HEK293 (cell line): Measurements from ENCODE around the gene GIGYF1.

ENCODE experiments used
- CTCF ChIA-PET: fragments of 350-600 bp; formaldehyde crosslinking; extraction: SDS; loops from one replicate; lab custom pipeline; 2021; ENCODE audit warnings: antibody characterized with exemption; lab: Yijun Ruan, JAX
- POLR2A ChIA-PET: fragments of 300-600 bp; formaldehyde crosslinking; extraction: SDS; loops from one replicate; lab custom pipeline; 2020; ENCODE audit warnings: antibody characterized with exemption, inconsistent platforms; lab: Yijun Ruan, JAX
- H3K27ac ChIP-seq: fragments of 200-500 bp; sonication (Bioruptor generic); 2 replicates; pipeline ENCODE4 v1.5.1; 2014; ENCODE audit warnings: low read depth, low read length, control low read depth, inconsistent platforms; ENCODE audit errors: extremely low read depth
- H3K36me3 ChIP-seq, 2 experiments: fragments of 200-500 bp in 1 of 2; sonication (Bioruptor generic) in 1 of 2; 1 replicate in 1 of 2; 2 replicates in 1 of 2; pipeline ENCODE4 v1.5.1; 2014 to 2017; ENCODE audit warnings: inconsistent platforms in 2 of 2, low read length in 2 of 2; ENCODE audit not compliant: control insufficient read depth in 2 of 2, insufficient read depth in 1 of 2
- H3K4me1 ChIP-seq: fragments of 200-500 bp; sonication (Bioruptor generic); 2 replicates; pipeline ENCODE4 v1.5.1; 2014; ENCODE audit warnings: mild to moderate bottlenecking, low read length, inconsistent platforms; ENCODE audit not compliant: control insufficient read depth, insufficient read depth
- H3K4me3 ChIP-seq: 2 replicates; pipeline ENCODE4 v1.5.1; 2011; ENCODE audit warnings: low read depth, mild to moderate bottlenecking, control low read depth, low read length, moderate library complexity
- H3K9me3 ChIP-seq: fragments of 200-500 bp; sonication (Bioruptor generic); 2 replicates; pipeline ENCODE4 v1.5.1; 2014; ENCODE audit warnings: low read depth, low read length, inconsistent platforms; ENCODE audit not compliant: control insufficient read depth, insufficient read depth
- REST ChIP-seq: fragments of 450-650 bp; formaldehyde crosslinking; IDR thresholded peaks from 2 replicates; pipeline ENCODE4 v1.5.1; 2016; ENCODE audit warnings: missing biosample characterization, missing genetic modification characterization
- TSHZ1 ChIP-seq: fragments of 450-650 bp; formaldehyde crosslinking; IDR thresholded peaks from 2 replicates; pipeline ENCODE4 v1.5.1; 2016; ENCODE audit warnings: missing biosample characterization, missing genetic modification characterization, borderline replicate concordance
- ZBTB17 ChIP-seq: fragments of 450-650 bp; formaldehyde crosslinking; IDR thresholded peaks from 2 replicates; pipeline ENCODE4 v1.5.1; 2016; ENCODE audit warnings: missing biosample characterization, missing genetic modification characterization
- ZNF280D ChIP-seq: fragments of 450-650 bp; formaldehyde crosslinking; IDR thresholded peaks from 2 replicates; pipeline ENCODE4 v1.5.1; 2016; ENCODE audit warnings: missing biosample characterization, missing genetic modification characterization
- ZNF366 ChIP-seq: fragments of 450-650 bp; formaldehyde crosslinking; conservative IDR thresholded peaks from 2 replicates; pipeline ENCODE4 v1.5.1; 2016; ENCODE audit warnings: missing biosample characterization, missing genetic modification characterization
- ZNF488 ChIP-seq: fragments of 450-650 bp; formaldehyde crosslinking; IDR thresholded peaks from 2 replicates; pipeline ENCODE4 v1.5.1; 2016; ENCODE audit warnings: missing biosample characterization, missing genetic modification characterization
- ZNF626 ChIP-seq: fragments of 450-650 bp; sonication (Bioruptor Pico); formaldehyde crosslinking; IDR thresholded peaks from 2 replicates; pipeline ENCODE4 v1.5.1; 2018; ENCODE audit warnings: missing biosample characterization, missing genetic modification characterization, inconsistent platforms
- ZNF645 ChIP-seq: fragments of 450-650 bp; formaldehyde crosslinking; IDR thresholded peaks from 2 replicates; pipeline ENCODE4; 2016; ENCODE audit warnings: missing biosample characterization, missing genetic modification characterization
- ZNF654 ChIP-seq: fragments of 450-650 bp; formaldehyde crosslinking; IDR thresholded peaks from 2 replicates; pipeline ENCODE4 v1.5.1; 2016; ENCODE audit warnings: low read depth, missing biosample characterization, missing genetic modification characterization
- ZNF658 ChIP-seq: fragments of 450-650 bp; formaldehyde crosslinking; IDR thresholded peaks from 2 replicates; pipeline ENCODE4; 2016; ENCODE audit warnings: missing biosample characterization, missing genetic modification characterization
- ZNF707 ChIP-seq: fragments of 450-650 bp; formaldehyde crosslinking; IDR thresholded peaks from 2 replicates; pipeline ENCODE4 v1.5.1; 2016; ENCODE audit warnings: missing biosample characterization, missing genetic modification characterization
- ZNF768 ChIP-seq: fragments of 450-650 bp; formaldehyde crosslinking; IDR thresholded peaks from 2 replicates; pipeline ENCODE4 v1.5.1; 2018; ENCODE audit warnings: missing biosample characterization, mild to moderate bottlenecking, missing genetic modification characterization
- ZSCAN30 ChIP-seq: fragments of 450-650 bp; IDR thresholded peaks from 2 replicates; pipeline ENCODE4 v1.5.1; 2018; ENCODE audit warnings: missing biosample characterization, mild to moderate bottlenecking, missing genetic modification characterization, moderate library complexity
- ZSCAN5A ChIP-seq: fragments of 450-650 bp; formaldehyde crosslinking; IDR thresholded peaks from 2 replicates; pipeline ENCODE4 v1.5.1; 2016; ENCODE audit warnings: missing biosample characterization, missing genetic modification characterization
- TF ChIP-seq, protein P1 (sequence below): fragments of 450-650 bp; formaldehyde crosslinking; IDR thresholded peaks from 2 replicates; pipeline ENCODE4 v1.5.1; 2016; ENCODE audit warnings: missing biosample characterization, missing genetic modification characterization
- TF ChIP-seq, protein P2 (sequence below): fragments of 450-650 bp; formaldehyde crosslinking; IDR thresholded peaks from 2 replicates; pipeline ENCODE4 v1.5.1; 2017; ENCODE audit warnings: missing biosample characterization, missing genetic modification characterization
- TF ChIP-seq, protein P3 (sequence below): fragments of 450-650 bp; formaldehyde crosslinking; IDR thresholded peaks from 2 replicates; pipeline ENCODE4 v1.5.1; 2017; ENCODE audit warnings: missing biosample characterization, mild to moderate bottlenecking, missing genetic modification characterization, moderate library complexity

Gene GIGYF1

GRCh38 chr7:100655908-100656674 lies 38.0 kb downstream of the GIGYF1 start, which contains the start of gene ACTL6B:
TSS of gene ACTL6B (minus strand) at chr7:100656448. CDS start at chr7:100656354, 94 bp downstream.
- Histone ChIP-seq H3K4me3 (no peak within 1 kb of the TSS), H3K4me1 (no peaks in the 10 kb centered on the region), H3K36me3 (no peaks in the 10 kb centered on the region), H3K9me3 (no peaks in the 10 kb centered on the region), H3K27ac (no peak within 1 kb of the TSS)
- ChIA-PET POLR2A (interaction anchor here (0.7 to 1.0 kb wide), 3 partner anchors 17 to 70 kb away, joined by 3 to 4 read pairs (median 3); partner anchors contain the start of genes FBXO24 and GNB2), CTCF (interaction anchor here (0.6 kb wide), 1 partner anchor 69 kb away, joined by 3 read pairs; no protein-coding TSS in a partner anchor)
- no peak for TF ChIP-seq ZNF645 (tag by site-specific recombination)
- TF ChIP-seq ZBTB17 (tag by site-specific recombination): 0 out of 2 replicates have a peak, but pooled peaks have one; percentile 35
- TF ChIP-seq ZNF366 (tag by site-specific recombination): no peak
- TF ChIP-seq REST (tag by site-specific recombination): peak; percentile 100
- TF ChIP-seq, protein P1, sequence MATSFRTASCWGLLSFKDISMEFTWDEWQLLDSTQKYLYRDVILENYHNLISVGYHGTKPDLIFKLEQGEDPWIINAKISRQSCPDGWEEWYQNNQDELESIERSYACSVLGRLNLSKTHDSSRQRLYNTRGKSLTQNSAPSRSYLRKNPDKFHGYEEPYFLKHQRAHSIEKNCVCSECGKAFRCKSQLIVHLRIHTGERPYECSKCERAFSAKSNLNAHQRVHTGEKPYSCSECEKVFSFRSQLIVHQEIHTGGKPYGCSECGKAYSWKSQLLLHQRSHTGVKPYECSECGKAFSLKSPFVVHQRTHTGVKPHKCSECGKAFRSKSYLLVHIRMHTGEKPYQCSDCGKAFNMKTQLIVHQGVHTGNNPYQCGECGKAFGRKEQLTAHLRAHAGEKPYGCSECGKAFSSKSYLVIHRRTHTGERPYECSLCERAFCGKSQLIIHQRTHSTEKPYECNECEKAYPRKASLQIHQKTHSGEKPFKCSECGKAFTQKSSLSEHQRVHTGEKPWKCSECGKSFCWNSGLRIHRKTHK: no peak
- no peak for TF ChIP-seq ZNF658 (tag by site-specific recombination)
- no peak for TF ChIP-seq ZNF626 (tag by site-specific recombination)
- TF ChIP-seq, protein P2, sequence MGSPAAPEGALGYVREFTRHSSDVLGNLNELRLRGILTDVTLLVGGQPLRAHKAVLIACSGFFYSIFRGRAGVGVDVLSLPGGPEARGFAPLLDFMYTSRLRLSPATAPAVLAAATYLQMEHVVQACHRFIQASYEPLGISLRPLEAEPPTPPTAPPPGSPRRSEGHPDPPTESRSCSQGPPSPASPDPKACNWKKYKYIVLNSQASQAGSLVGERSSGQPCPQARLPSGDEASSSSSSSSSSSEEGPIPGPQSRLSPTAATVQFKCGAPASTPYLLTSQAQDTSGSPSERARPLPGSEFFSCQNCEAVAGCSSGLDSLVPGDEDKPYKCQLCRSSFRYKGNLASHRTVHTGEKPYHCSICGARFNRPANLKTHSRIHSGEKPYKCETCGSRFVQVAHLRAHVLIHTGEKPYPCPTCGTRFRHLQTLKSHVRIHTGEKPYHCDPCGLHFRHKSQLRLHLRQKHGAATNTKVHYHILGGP (tag by site-specific recombination): no peak
- no peak for TF ChIP-seq ZNF488 (tag by site-specific recombination)
- no peak for TF ChIP-seq ZNF707
- no peak for TF ChIP-seq ZNF654 (tag by site-specific recombination)
- TF ChIP-seq TSHZ1 (tag by site-specific recombination): no peak
- TF ChIP-seq ZNF280D: no peak
- no peak for TF ChIP-seq ZNF768 (tag by site-specific recombination)
- TF ChIP-seq ZSCAN30 (tag by site-specific recombination): no peak
- TF ChIP-seq ZSCAN5A (tag by site-specific recombination): no peak
- TF ChIP-seq, protein P3, sequence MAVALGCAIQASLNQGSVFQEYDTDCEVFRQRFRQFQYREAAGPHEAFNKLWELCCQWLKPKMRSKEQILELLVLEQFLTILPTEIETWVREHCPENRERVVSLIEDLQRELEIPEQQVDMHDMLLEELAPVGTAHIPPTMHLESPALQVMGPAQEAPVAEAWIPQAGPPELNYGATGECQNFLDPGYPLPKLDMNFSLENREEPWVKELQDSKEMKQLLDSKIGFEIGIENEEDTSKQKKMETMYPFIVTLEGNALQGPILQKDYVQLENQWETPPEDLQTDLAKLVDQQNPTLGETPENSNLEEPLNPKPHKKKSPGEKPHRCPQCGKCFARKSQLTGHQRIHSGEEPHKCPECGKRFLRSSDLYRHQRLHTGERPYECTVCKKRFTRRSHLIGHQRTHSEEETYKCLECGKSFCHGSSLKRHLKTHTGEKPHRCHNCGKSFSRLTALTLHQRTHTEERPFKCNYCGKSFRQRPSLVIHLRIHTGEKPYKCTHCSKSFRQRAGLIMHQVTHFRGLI (tag by site-specific recombination): no peak
